Uterus (tissue), 2 donors: ENCODE measurements around the gene IQCH.

Source experiments
- CTCF ChIP-seq, 4 experiments: fragments of 200-600 bp in 2 of 4; fragments of 450-650 bp in 2 of 4; sonication (generic) in 2 of 4; IDR thresholded peaks; one replicate each; pipeline ENCODE4 v1.5.1; 2016 to 2019; ENCODE audit warnings: antibody characterized with exemption in 4 of 4, mild to moderate bottlenecking in 2 of 4, moderate library complexity in 1 of 4
- POLR2A ChIP-seq, 2 donors: fragments of 450-650 bp; IDR thresholded peaks; one replicate each; pipeline ENCODE4 v1.6.1; 2016; ENCODE audit warnings: antibody characterized with exemption in 2 of 2, mild to moderate bottlenecking in 1 of 2, moderate library complexity in 1 of 2

- TF ChIP-seq CTCF (IDR thresholded peaks at IDR 0.05) (no peak), POLR2A (IDR thresholded peaks at IDR 0.05) (no peak)
Measured at GRCh38 chr15:67248011-67248505, 6.5 kb upstream of the IQCH start.
